AG04450 (cell line): ENCODE data around the gene DCLRE1A. TPM values are rescaled to one million over a fixed set of nuclear protein-coding genes. Genes with fewer than 3 reads are reported as not detected.
A peak's percentile ranks its signal among the peaks of the same experiment; 100 is the strongest.

Experiments
- CTCF ChIA-PET: fragments of 300-600, 350-600 bp; formaldehyde crosslinking; extraction: SDS; loops from one replicate; lab custom pipeline; 2022; ENCODE audit warnings: antibody characterized with exemption, inconsistent platforms; lab: Charles Lee
- POLR2A ChIA-PET: fragments of 350-600 bp; formaldehyde crosslinking; extraction: SDS; loops from one replicate; lab custom pipeline; 2021; ENCODE audit warnings: antibody characterized with exemption, inconsistent platforms; lab: Yijun Ruan, JAX
- DNase-seq: peaks from one replicate; pipeline ENCODE4 v3.0.0-alpha.2; 2011; ENCODE audit warnings: low read depth, low spot score
- H3K27ac ChIP-seq: one replicate; pipeline ENCODE4 v1.5.1; 2012; ENCODE audit warnings: low read depth, low read length, control low read depth
- H3K27me3 ChIP-seq: one replicate; pipeline ENCODE4 v1.6.0; 2012; ENCODE audit warnings: low read length; ENCODE audit not compliant: control insufficient read depth, insufficient read depth
- H3K4me3 ChIP-seq: 2 replicates; pipeline ENCODE4 v1.5.1; 2011; ENCODE audit warnings: mild to moderate bottlenecking, low read depth, low read length, control low read depth
- H3K9me3 ChIP-seq: 2 replicates; pipeline ENCODE4 v1.5.1; 2012; ENCODE audit warnings: low read length; ENCODE audit not compliant: control insufficient read depth, insufficient read depth
- polyA plus RNA-seq: library from polyadenylated mRNA; depleted of rRNA; stranded (reverse); fragments of >200 nt; gene quantifications from 2 replicates; pipeline ENCODE4 v1.2.3, GENCODE V29; 2011; rRNA removed
- small RNA-seq: library from RNA; depleted of rRNA; stranded (forward); fragments of <200 nt; gene quantifications from one replicate; pipeline ENCODE3, GENCODE V24; 2012; ENCODE audit warnings: low read depth; ENCODE audit not compliant: insufficient read length
- TF ChIP-seq, protein P1 (sequence below): IDR thresholded peaks from 2 replicates; pipeline ENCODE4 v1.5.1; 2011; ENCODE audit warnings: low read depth, low read length, control low read depth, inconsistent platforms

DCLRE1A gene
- polyA plus RNA-seq, 1 experiment: 6.3 TPM

DNA sequence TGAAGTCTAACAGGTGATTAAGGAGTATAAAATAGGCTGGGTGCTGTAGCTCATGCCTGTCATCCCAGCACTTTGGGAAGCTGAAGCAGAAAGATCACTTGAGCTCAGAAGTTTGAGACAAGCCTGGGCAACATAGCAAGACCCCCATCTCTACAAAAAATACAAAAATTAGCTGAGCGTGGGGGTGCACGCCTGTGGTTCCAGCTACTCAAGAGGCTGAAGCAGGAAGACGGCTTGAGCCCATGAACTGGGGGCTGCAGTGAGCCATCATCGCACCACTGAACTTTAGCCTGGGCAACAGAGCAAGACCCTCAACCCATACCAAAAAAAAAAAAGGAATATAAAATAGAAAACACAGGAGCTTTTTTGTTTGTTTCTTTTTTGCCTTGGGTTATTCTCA is 47.4 kb downstream of the DCLRE1A start:
- TF ChIP-seq, protein P1, sequence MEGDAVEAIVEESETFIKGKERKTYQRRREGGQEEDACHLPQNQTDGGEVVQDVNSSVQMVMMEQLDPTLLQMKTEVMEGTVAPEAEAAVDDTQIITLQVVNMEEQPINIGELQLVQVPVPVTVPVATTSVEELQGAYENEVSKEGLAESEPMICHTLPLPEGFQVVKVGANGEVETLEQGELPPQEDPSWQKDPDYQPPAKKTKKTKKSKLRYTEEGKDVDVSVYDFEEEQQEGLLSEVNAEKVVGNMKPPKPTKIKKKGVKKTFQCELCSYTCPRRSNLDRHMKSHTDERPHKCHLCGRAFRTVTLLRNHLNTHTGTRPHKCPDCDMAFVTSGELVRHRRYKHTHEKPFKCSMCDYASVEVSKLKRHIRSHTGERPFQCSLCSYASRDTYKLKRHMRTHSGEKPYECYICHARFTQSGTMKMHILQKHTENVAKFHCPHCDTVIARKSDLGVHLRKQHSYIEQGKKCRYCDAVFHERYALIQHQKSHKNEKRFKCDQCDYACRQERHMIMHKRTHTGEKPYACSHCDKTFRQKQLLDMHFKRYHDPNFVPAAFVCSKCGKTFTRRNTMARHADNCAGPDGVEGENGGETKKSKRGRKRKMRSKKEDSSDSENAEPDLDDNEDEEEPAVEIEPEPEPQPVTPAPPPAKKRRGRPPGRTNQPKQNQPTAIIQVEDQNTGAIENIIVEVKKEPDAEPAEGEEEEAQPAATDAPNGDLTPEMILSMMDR: no peak
- Histone ChIP-seq H3K27ac (no peak overlapping the region), H3K4me3 (no peak overlapping the region), H3K27me3 (peaks cover 17% of the 10 kb centered on the region), H3K9me3 (no peaks in the 10 kb centered on the region)
- ChIA-PET CTCF (interaction anchor here (0.8 to 1.3 kb wide), 4 partner anchors 9 to 298 kb away, joined by 3 read pairs; no protein-coding TSS in a partner anchor), POLR2A (no interaction called here)
- no peak for DNase-seq

DNA sequence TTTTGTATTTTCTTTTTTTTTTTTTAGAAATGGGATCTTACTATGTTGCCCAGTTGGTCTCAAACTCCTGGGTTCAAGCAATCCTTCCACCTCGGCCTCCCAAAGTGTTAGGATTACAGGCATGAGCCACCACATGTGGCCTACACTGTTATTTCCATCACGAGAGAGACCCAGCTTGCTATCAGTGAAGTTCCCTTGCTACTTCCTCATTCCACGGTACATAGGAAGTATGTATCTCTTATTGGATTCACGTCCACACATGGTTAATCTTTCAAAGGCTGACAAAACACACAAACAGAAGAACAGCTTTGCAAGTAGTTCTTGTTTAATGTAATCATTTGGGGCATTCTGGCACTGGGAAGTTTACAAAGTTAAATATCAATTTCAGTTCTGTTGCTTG is 50.9 kb downstream of the DCLRE1A start:
- no peaks in the 10 kb centered on the region for H3K9me3 ChIP-seq
- POLR2A ChIA-PET: no interaction called here
- CTCF ChIA-PET: interaction anchor here (1.9 to 2.6 kb wide), 2 partner anchors 300 to 501 kb away, joined by 7 read pairs; no protein-coding TSS in a partner anchor
- no peak for DNase-seq
- no peak overlapping the region for H3K4me3 ChIP-seq
- TF ChIP-seq, protein P1: no peak
- no peak overlapping the region for H3K27ac ChIP-seq
- H3K27me3 ChIP-seq: peaks cover 13% of the 10 kb centered on the region

DNA sequence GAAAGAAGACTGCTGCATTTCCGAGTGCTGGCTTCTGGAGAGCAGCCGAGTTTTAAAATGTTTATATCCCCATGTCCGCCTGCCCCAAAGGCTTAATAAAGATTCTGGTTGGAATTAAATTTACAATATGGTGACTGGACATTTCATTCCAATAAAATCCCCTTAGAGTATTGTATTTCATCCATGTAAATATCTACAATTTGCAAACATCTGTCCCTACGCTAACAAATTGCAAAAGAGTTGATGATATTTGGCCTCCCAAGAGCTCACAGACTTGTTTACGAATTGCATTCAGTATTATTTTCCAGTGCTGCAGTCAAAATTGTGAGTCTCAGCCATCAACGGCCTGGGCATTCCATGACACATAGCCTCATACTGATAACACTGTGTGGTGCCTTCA is 52.3 kb downstream of the DCLRE1A start:
- no peak for DNase-seq
- TF ChIP-seq, protein P1: no peak
- Histone ChIP-seq H3K27me3 (peaks cover 13% of the 10 kb centered on the region), H3K4me3 (no peak overlapping the region), H3K9me3 (no peaks in the 10 kb centered on the region), H3K27ac (no peak overlapping the region)
- ChIA-PET CTCF (interaction anchor here (0.6 to 7.6 kb wide), 4 partner anchors 54 to 502 kb away, joined by 3 to 147 read pairs (median 5); no protein-coding TSS in a partner anchor), POLR2A (no interaction called here)

DNA sequence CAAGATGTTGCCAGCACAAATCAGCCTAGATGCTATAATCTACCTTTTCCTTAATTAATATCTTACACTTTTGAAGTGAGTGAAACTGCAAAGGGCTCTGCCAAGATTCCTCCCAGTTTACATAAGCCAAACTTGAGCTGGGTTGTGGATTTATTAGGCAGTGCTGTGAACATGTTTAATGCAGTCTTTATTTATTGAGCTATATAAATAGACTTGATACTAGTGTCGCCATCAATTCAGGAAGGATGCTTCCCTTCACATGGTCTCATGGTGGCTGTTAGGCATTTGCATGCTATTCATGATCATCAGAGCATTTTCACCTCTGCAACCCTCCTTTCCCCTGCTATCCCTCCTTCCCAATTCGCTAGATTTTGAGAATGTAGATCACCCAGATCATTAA is 62.2 kb downstream of the DCLRE1A start:
- no peak for DNase-seq
- Histone ChIP-seq H3K4me3 (no peak overlapping the region), H3K9me3 (no peaks in the 10 kb centered on the region), H3K27ac (no peak overlapping the region), H3K27me3 (peaks cover 9% of the 10 kb centered on the region)
- ChIA-PET POLR2A (no interaction called here), CTCF (interaction anchor here (1.1 kb wide), 1 partner anchor 311 kb away, joined by 4 read pairs; no protein-coding TSS in a partner anchor)
- TF ChIP-seq, protein P1: no peak

DNA sequence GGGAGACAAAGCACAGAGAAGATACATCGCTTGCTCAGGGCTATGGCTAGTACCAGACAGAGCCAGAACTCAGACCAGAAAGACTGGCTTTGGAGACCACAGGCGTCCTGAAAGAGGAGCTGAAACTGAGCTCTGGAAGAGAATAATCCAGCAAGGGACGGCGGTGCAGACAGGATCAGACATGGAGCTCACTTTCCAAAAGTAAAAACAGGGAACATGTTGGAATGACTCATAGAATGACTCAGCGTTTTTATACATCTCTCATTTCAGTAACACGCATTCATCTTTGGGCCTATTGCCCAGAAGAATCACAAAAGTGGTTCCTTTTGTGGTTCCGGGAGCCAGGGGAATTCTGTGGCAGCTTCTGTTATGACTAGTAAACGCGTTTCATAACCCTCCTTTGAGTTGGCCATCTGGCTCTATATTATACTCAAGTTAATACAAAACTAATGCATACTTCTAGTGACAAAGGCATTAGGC is 65.2 kb downstream of the DCLRE1A start:
- Histone ChIP-seq H3K4me3 (no peak overlapping the region), H3K9me3 (no peaks in the 10 kb centered on the region), H3K27me3 (peaks cover 4% of the 10 kb centered on the region), H3K27ac (no peak overlapping the region)
- ChIA-PET POLR2A (no interaction called here), CTCF (interaction anchor here (0.6 to 1.8 kb wide), 5 partner anchors 8 to 315 kb away, joined by 3 to 8 read pairs (median 4); no protein-coding TSS in a partner anchor)
- TF ChIP-seq, protein P1: no peak
- DNase-seq: peak; percentile 77

Small RNAs within 50 kb of the gene (small RNA-seq; reads per million reads assigned to genes)
- gene RF00560: not detected

Other genes with a start within 250 kb of the DCLRE1A start
- gene NRAP, start 190.0 kb downstream of the DCLRE1A start, polyA plus RNA-seq: not detected in 2 replicates
- 28.6 and 33.7 TPM in 2 replicates for gene CASP7, start 174.2 kb downstream of the DCLRE1A start, polyA plus RNA-seq
- not detected in 2 replicates for gene PLEKHS1, start 102.4 kb downstream of the DCLRE1A start, polyA plus RNA-seq
- gene NHLRC2, start 579 bp upstream of the DCLRE1A start, polyA plus RNA-seq: 6.8 and 7.6 TPM in 2 replicates
- not detected in 2 replicates for gene ADRB1, start 189.8 kb upstream of the DCLRE1A start, polyA plus RNA-seq